CD4-positive, alpha-beta T cell (primary cell): Measurements from ENCODE around the gene ATXN1L. TPM values are rescaled to one million over a fixed set of nuclear protein-coding genes. Genes with fewer than 3 reads are reported as not detected.
A peak's percentile ranks its signal among the peaks of the same experiment; 100 is the strongest.

Source experiments
- ATAC-seq: fragments of 200-7000 bp; cut with Tn5 transposase; one replicate; pipeline ENCODE4 v1.10.0; 2022; ENCODE audit warnings: mild to moderate bottlenecking; ENCODE audit not compliant: poor library complexity
- CTCF ChIA-PET: fragments of 350-600 bp; sonication (Branson Sonifier 250); formaldehyde crosslinking; loops from one replicate; lab custom pipeline; 2021; ENCODE audit warnings: antibody characterized with exemption, inconsistent platforms; lab: Charles Lee
- POLR2A ChIA-PET: fragments of 350-600 bp; sonication (Branson Sonifier 250); formaldehyde crosslinking; loops from one replicate; lab custom pipeline; 2021; ENCODE audit warnings: antibody characterized with exemption, inconsistent platforms; lab: Charles Lee
- DNase-seq, 14 experiments: peaks; one replicate each; pipeline ENCODE4 v3.0.0-alpha.2; 2013 to 2020; ENCODE audit warnings: mixed read lengths in 2 of 14
- H3K27ac ChIP-seq, 2 donors: one replicate each; pipeline versions ENCODE4 v1.5.1 to v1.7.0; 2013; ENCODE audit warnings: low read length in 2 of 2, low read depth in 1 of 2, mild to moderate bottlenecking in 1 of 2
- H3K27me3 ChIP-seq, 2 experiments: 1 replicate in 1 of 2; 2 replicates in 1 of 2; pipeline versions ENCODE4 v1.6.1 to v1.7.0; 2013; ENCODE audit warnings: low read length in 2 of 2, control low read depth in 1 of 2, mild to moderate bottlenecking in 1 of 2, moderate library complexity in 1 of 2; ENCODE audit not compliant: insufficient read depth in 2 of 2, control insufficient read depth in 1 of 2
- H3K36me3 ChIP-seq: one replicate; pipeline ENCODE4 v1.6.1; 2013; ENCODE audit warnings: low read length, control low read depth; ENCODE audit not compliant: insufficient read depth
- H3K4me1 ChIP-seq: one replicate; pipeline ENCODE4 v1.6.1; 2013; ENCODE audit warnings: low read length, control low read depth; ENCODE audit not compliant: insufficient read depth
- H3K4me3 ChIP-seq: one replicate; pipeline ENCODE4 v1.5.1; 2013; ENCODE audit warnings: mild to moderate bottlenecking, low read length, moderate library complexity
- H3K9me3 ChIP-seq, 2 experiments: 1 replicate in 1 of 2; 2 replicates in 1 of 2; pipeline versions ENCODE4 v1.6.1 to v1.7.0; 2013; ENCODE audit warnings: low read length in 2 of 2, mild to moderate bottlenecking in 2 of 2, control low read depth in 1 of 2, moderate library complexity in 1 of 2; ENCODE audit not compliant: control insufficient read depth in 1 of 2, insufficient read depth in 1 of 2
- H3K27ac Mint-ChIP-seq: one replicate; pipeline ENCODE4 v1.8.0; 2020; ENCODE audit warnings: mixed read lengths
- H3K27me3 Mint-ChIP-seq: one replicate; pipeline ENCODE4 v1.8.0; 2021; ENCODE audit warnings: mixed read lengths
- H3K36me3 Mint-ChIP-seq: one replicate; pipeline ENCODE4 v1.8.0; 2021; ENCODE audit warnings: low read depth, mixed read lengths
- H3K4me1 Mint-ChIP-seq: one replicate; pipeline ENCODE4 v1.8.0; 2021; ENCODE audit warnings: low read depth, mixed read lengths
- H3K4me3 Mint-ChIP-seq: one replicate; pipeline ENCODE4 v1.8.0; 2020; ENCODE audit warnings: mild to moderate bottlenecking, mixed read lengths
- H3K9me3 Mint-ChIP-seq: one replicate; pipeline ENCODE4 v1.8.0; 2020; ENCODE audit warnings: mixed read lengths
- CTCF ChIP-seq: fragments of 200-600 bp; IDR thresholded peaks from one replicate; pipeline ENCODE4 v1.8.0; 2022; ENCODE audit warnings: antibody characterized with exemption, mild to moderate bottlenecking
- intact Hi-C, 2 experiments: fragments of 100-400 bp; cut with DNase I in 1 of 2; cut with micrococcal nuclease in 1 of 2; formaldehyde crosslinking; loops; one replicate each; pipeline versions ENCODE4 v1.15.1 to v1.9.0; 2023 to 2025; cut with DNase I, micrococcal nuclease
- total RNA-seq, 174 experiments: library from RNA in 2 of 174; stranded (reverse) in 2 of 174; gene quantifications; one replicate each; pipeline ENCODE4 v1.2.3 and lab custom pipeline; 2021 to 2026

Gene ATXN1L
- total RNA-seq, 2 experiments from 2014 or later, result 61.0 to 61.1 TPM

GRCh38 chr16:71882505-71883167 lies 36.9 kb downstream of the ATXN1L start:
- H3K27me3 Mint-ChIP-seq, result no peaks in the 10 kb centered on the region
- H3K27ac Mint-ChIP-seq, result peak overlapping the region; percentile 91
- DNase-seq (peak; percentile 54 to 92 (median 70)), ATAC-seq (peak; percentile 58)
- peak overlapping the region; percentile 91 for H3K4me3 Mint-ChIP-seq
- H3K4me1 Mint-ChIP-seq, result peaks cover 59% of the 10 kb centered on the region
- no peaks in the 10 kb centered on the region for H3K9me3 Mint-ChIP-seq
- Histone ChIP-seq H3K27ac (peak overlapping the region; percentile 55 to 76), H3K9me3 (no peaks in the 10 kb centered on the region), H3K27me3 (no peaks in the 10 kb centered on the region), H3K4me3 (peak overlapping the region; percentile 66), H3K36me3 (peaks cover 4% of the 10 kb centered on the region), H3K4me1 (peaks cover 43% of the 10 kb centered on the region)
- TF ChIP-seq CTCF, result peak; percentile 92
- intact Hi-C loops, result loop anchor here (1.0 to 5.0 kb wide), 6 partner anchors 13 to 160 kb away; partner anchors contain the start of genes AP1G1 (in 1 of the 2), DHODH (in 1 of the 2), IST1 (in 1 of the 2) and PHLPP2 (in 1 of the 2)
- peaks cover 40% of the 10 kb centered on the region for H3K36me3 Mint-ChIP-seq
- POLR2A ChIA-PET, result interaction anchor here (0.6 to 6.5 kb wide), 18 partner anchors 8 to 317 kb away, joined by 3 to 219 read pairs (median 5); partner anchors contain the start of genes AP1G1, DHX38, IST1 and TXNL4B
- CTCF ChIA-PET, result interaction anchor here (0.7 to 6.1 kb wide), 24 partner anchors 9 to 317 kb away, joined by 3 to 100 read pairs (median 6); partner anchors contain the start of genes AP1G1 and IST1

- Mint-ChIP-seq H3K27me3 (no peaks in the 10 kb centered on the region), H3K27ac (peak overlapping the region; percentile 91), H3K4me3 (peak overlapping the region; percentile 91), H3K9me3 (no peaks in the 10 kb centered on the region), H3K36me3 (peaks cover 36% of the 10 kb centered on the region), H3K4me1 (peaks cover 59% of the 10 kb centered on the region)
- ChIA-PET POLR2A (interaction anchor here (1.0 to 6.5 kb wide), 12 partner anchors 7 to 318 kb away, joined by 3 to 219 read pairs (median 14); partner anchors contain the start of genes AP1G1 and IST1), CTCF (interaction anchor here (1.0 to 6.1 kb wide), 17 partner anchors 10 to 318 kb away, joined by 3 to 100 read pairs (median 6); partner anchors contain the start of genes AP1G1 and IST1)
- ATAC-seq (peak; percentile 10), DNase-seq (peak; percentile 10 to 76 (median 46))
- H3K27me3 ChIP-seq, result no peaks in the 10 kb centered on the region
- H3K4me3 ChIP-seq, result peak overlapping the region; percentile 66
- no peaks in the 10 kb centered on the region for H3K9me3 ChIP-seq
- peaks cover 43% of the 10 kb centered on the region for H3K4me1 ChIP-seq
- H3K36me3 ChIP-seq, result peaks cover 2% of the 10 kb centered on the region
- H3K27ac ChIP-seq, result peak overlapping the region; percentile 55 to 89
- intact Hi-C loops, result loop anchor here (5.0 kb wide), 4 partner anchors 76 to 161 kb away; partner anchors contain the start of genes AP1G1 (in 1 of the 2), DHODH (in 1 of the 2) and PHLPP2 (in 1 of the 2)
- peak; percentile 21 for TF ChIP-seq CTCF
These were observed 37.5 kb downstream of the ATXN1L start for GRCh38 chr16:71883168-71883848.
